GM21360 (cell line): ENCODE data around the gene NAB1.

Source experiments
- ATAC-seq: cut with Tn5 transposase; IDR thresholded peaks from one replicate; pipeline ENCODE4 v1.9.1; 2021; ENCODE audit warnings: mild to moderate bottlenecking, moderate library complexity; ENCODE audit not compliant: unreplicated experiment

Gene NAB1

DNA sequence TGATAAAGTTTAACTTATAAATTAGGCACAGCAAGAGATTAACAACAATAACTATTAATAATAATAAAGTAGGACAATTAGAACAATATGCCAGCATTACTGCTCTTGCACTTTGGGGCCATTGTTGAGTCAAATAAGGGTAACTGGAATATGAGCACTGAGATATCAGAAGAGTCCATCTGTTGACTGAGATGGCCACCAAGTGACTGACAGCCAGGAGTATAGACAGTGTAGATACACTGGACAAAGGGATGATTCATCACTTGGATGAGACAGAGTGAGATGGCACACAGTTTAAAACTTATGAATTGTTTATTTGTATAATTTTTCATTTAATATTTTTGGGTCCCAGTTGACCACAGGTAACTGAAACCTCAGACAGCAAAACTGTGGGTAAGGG, 20.0 kb downstream of the NAB1 start:
- no peak for ATAC-seq

GRCh38 chr2:190670182-190670946, 21.5 kb downstream of the NAB1 start:
- peak; percentile 63 for ATAC-seq

DNA sequence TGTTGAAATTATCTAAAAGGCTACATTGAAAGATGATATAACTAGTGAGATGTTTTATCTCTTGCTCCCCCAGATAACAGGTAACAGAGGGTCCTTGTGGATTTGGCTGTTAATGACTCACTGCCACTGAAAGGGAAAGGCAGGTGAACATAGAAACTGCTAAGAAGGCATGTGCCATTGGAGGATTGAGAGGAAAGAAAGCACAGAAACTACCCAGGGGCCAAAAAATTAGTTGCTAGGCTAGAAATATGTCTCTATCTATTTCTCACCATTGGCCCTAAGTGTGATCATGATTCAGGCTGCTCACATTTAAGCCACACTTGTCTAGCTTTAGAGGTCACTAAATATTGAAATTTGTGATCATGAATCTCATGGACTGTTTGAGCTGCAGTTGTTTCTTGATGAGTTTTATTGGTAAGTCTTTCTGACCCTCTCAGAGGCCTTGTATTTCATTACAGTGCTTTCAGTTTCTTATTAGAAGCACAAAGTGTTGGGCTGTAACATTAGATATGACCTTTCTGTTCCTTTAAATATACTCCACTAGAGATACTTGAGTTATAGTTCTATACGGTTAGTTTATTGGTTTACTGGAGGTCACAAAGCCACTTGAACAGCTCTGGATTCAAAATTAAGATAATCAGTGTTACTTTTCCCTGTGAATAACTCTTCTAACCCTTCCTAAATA, 26.2 kb downstream of the NAB1 start:
- peak; percentile 30 for ATAC-seq

DNA sequence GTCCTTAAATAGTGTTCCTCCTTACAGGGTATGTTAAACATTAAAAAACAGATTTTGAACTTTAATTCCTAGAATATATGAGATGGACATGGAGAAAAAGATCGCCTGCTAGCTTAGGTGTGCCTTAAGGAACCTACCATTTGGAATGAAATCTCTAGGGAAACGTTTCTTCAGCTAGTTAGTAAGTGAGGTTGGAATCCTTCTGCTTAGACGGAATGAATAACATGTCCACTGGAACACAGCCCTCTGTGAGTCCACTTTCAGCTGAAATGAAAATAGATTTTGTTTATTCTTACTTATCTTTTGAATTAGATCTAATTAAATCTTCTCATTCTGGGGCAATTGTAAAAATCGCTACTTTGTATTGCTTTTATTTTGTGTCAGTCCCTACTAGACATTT, 28.4 kb downstream of the NAB1 start:
- ATAC-seq, result no peak

- peak; percentile 69 for ATAC-seq
These were observed 29.7 kb downstream of the NAB1 start for GRCh38 chr2:190678444-190679162.

GRCh38 chr2:190679391-190679790, 30.5 kb downstream of the NAB1 start:
- no peak for ATAC-seq

GRCh38 chr2:190679813-190680591, 31.1 kb downstream of the NAB1 start:
- ATAC-seq, result peak; percentile 42

- ATAC-seq, result no peak
These were observed 33.3 kb downstream of the NAB1 start for GRCh38 chr2:190682168-190682567.

DNA sequence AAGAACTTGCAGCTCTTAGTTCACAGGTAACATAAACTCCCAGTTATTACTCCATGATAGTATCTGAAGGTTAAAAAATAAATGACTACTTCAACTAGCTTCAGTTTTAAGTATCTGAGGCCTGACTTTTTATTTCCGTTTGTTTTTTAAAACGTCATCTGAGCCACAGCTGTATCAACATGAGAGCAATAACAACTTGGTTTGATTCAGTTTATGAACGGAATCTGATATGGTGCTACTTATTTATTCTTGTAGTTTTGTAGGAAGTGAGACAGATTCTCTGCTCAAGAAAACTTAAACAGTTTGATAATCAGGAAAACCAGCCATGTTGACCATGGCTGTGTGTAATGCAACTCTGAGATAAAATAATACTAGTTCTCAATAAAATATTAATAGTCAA, 34.9 kb downstream of the NAB1 start:
- no peak for ATAC-seq

- ATAC-seq, result no peak
These were observed 36.0 kb downstream of the NAB1 start for GRCh38 chr2:190684931-190685330.

- ATAC-seq, result no peak
These were observed 36.5 kb downstream of the NAB1 start for GRCh38 chr2:190685333-190685732.

- peak; percentile 58 for ATAC-seq
These were observed 44.8 kb downstream of the NAB1 start for GRCh38 chr2:190693533-190694232.

GRCh38 chr2:190694479-190694878, 45.6 kb downstream of the NAB1 start:
- no peak for ATAC-seq

DNA sequence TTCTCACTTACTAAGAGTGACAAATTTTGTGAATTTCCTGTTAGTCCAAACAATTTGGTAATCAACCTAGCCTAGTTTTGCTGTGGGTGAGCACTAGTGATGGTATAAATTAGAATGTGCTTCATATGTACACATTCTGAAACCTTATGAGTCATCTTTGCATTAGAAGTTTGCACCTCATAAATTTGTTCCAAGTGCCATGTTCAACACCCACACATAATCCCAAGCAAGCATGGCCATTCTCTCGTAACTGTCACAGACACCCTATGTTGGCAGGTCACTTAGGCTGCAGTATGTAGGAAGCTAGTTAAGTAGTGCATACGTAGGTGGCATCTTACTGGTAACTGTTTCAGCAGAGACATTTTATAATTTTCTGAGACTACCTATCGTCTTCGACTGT, 46.9 kb downstream of the NAB1 start:
- no peak for ATAC-seq

DNA sequence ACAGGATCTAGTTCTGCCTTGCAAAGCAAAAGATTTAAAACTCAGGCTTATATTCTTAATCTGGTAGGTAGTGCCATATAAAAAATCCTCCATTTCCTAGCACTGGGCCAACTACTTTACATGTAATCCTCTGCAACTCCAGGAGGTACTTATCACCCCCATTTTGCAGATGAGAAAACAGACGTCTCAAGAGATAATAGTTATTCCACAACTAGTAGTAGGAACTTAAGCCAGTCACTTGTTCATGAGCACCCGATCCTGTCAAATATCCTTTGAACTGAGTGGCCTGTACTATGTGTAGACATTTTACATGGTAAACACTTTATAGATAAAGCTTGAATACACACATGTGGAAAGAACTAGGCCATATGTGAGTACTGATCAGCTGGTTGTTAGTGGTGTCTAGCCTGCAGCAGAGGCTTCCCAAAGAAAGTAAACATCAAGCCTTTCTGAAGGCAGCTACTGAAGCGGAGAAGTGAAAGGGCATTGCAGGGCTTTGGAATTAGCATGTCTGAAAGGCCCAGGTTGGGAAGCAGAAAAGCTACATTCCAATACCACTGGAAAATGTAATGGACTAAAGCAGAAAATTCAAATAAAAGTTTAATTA, 48.0 kb downstream of the NAB1 start:
- ATAC-seq, result no peak

GRCh38 chr2:190697421-190697820, 48.5 kb downstream of the NAB1 start:
- ATAC-seq, result no peak

DNA sequence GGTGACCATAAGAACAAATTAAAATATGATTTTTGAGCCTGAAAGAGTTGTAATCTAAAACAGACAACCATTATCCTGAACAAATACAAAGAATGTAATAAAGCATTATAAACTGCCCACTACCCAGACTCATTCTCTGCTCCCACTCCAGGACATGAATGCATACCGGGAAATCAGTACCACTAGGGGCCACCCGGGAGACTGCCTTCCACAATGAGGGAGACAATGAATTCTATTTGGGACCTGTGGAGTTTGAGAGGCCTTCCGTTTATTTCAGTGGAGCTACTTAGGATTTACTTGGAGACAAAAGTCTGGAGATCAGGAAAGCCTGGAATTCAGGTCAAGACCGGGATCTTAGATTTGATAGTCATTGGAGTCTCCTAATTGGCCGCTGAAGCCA, 50.0 kb downstream of the NAB1 start:
- ATAC-seq, result no peak

GRCh38 chr2:190701586-190701985, 52.7 kb downstream of the NAB1 start:
- ATAC-seq, result peak; percentile 51

DNA sequence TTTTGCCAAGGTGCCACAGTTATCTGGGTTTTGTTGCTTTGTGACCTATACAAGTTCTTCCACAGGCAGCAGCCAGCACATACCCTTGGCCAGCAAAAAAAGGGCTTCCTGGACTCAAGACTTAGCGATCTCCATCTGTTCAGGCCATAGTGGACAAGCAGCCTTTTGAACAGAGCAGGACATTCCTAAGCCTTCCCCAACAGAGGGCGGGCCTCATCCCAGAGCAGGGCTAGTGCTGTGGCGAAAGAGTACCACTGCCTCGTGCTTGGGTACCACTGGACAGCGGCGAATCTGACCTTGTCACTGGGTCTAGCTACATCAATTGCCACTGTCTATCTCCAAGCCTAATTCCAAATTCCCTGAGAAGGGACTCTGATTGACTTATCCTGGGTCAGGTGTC, 56.4 kb downstream of the NAB1 start:
- ATAC-seq, result no peak

DNA sequence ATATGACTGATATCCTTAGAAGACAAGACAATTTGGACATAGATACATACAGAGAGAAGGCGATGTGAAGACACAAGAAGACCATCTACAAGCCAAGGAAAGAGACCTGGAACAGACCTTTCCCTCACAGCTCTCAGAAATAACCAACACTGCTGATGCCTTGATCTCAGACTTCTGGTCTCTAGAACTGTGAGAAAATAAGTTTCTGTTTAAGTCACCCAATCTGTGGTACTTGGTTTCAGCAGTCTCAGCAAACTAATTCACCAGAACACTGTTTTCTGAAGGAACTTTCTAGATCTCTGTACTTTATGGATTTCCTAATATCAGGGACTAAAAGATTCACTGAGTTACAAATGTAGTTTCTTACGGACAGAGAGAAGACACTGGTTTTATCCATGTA, 58.8 kb downstream of the NAB1 start:
- no peak for ATAC-seq
